HUES48 (cell line): ENCODE data around the gene AKT1S1.

Source experiments
- H3K27ac ChIP-seq: one replicate; pipeline ENCODE4 v1.7.0; 2013; ENCODE audit warnings: low read depth, low read length, inconsistent platforms
- H3K27me3 ChIP-seq: 2 replicates; pipeline ENCODE4 v1.6.1; 2013; ENCODE audit warnings: mild to moderate bottlenecking, low read length; ENCODE audit not compliant: control insufficient read depth, insufficient read depth
- H3K36me3 ChIP-seq: 2 replicates; pipeline ENCODE4 v1.6.1; 2013; ENCODE audit warnings: low read length; ENCODE audit not compliant: control insufficient read depth, insufficient read depth
- H3K4me1 ChIP-seq: 2 replicates; pipeline ENCODE4 v1.6.1; 2013; ENCODE audit warnings: mild to moderate bottlenecking, low read length; ENCODE audit not compliant: control insufficient read depth, insufficient read depth
- H3K4me3 ChIP-seq: 2 replicates; pipeline ENCODE4 v1.5.1; 2013; ENCODE audit warnings: mild to moderate bottlenecking, low read depth, low read length
- H3K9ac ChIP-seq: 2 replicates; pipeline ENCODE4 v1.6.1; 2013; ENCODE audit warnings: mild to moderate bottlenecking, low read depth, low read length, moderate library complexity
- H3K9me3 ChIP-seq: 2 replicates; pipeline ENCODE4 v1.6.1; 2013; ENCODE audit warnings: low read length; ENCODE audit not compliant: control insufficient read depth, insufficient read depth

Gene AKT1S1

DNA sequence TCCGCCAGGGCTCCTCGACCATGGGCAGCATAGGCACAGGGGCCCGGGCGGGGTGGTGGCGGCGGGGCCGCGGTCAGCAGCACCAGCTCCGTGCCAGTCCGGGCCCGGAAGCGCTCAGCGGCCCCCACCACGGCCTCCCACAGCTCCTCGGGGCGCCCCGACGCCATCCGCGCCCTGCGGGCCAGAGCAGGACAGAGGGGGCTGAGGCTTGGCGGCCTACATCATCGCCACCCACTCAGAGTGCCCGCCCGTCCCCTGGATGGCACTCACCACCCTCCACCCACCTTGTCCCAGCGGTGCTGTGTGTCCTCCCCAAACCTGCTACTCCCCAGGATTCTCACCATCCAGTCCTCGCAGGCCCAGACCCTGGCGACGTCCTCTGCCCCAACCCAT is 4.0 kb downstream of the AKT1S1 start:
- Histone ChIP-seq H3K4me1 (peaks cover 11% of the 10 kb centered on the region; the same call in 1 of the 2 replicates), H3K9ac (no peak overlapping the region), H3K4me3 (no peak overlapping the region), H3K9me3 (no peaks in the 10 kb centered on the region), H3K27ac (no peak overlapping the region), H3K27me3 (no peaks in the 10 kb centered on the region), H3K36me3 (peaks cover 5% of the 10 kb centered on the region; the same call in 1 of the 2 replicates)

DNA sequence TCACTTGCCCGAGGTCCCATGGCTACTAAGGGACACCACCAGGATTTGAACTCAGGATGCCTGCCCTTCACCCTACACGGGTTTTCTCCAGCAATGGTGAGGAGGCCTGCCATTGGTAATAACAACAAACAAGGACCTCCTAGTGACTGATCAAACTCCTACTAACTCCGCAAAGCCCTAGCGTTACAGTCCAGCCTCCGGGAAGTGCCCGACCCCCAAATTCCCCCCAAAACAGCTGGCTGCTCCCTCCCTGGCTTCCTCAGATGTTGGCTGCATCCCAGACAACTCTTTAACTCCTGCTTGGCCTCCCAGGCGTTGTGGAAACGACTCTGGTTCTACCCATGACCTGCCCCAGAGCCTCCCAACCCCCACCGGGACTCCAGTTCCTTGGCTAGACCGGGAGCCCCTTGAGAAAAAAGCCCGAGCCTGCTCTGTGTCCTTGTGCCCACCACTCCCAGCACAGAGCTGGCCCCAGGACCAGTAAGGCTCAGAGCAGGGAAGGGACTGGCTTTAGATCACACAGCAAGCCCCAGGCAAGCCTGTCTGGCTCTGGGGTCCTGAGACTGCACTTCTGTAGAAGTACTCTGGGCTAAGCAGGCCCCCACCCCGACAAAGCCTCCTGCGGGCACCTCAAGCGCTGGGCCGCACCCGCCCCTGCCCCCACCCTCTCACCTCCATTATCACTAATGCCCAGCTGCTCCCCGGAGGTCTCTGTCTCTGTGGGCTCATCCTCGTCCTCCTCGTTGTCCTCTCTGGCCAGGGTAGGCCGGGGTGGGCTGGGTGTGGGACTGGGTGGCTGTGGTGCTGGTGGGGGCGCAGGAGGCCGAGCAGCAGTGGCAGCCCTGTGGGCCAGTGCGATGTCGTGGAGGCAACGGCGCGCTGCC is 4.7 kb downstream of the AKT1S1 start:
- Histone ChIP-seq H3K4me1 (peaks cover 11% of the 10 kb centered on the region; the same call in 1 of the 2 replicates), H3K36me3 (peaks cover 5% of the 10 kb centered on the region; the same call in 1 of the 2 replicates), H3K27me3 (no peaks in the 10 kb centered on the region), H3K4me3 (no peak overlapping the region), H3K27ac (no peak overlapping the region), H3K9ac (no peak overlapping the region), H3K9me3 (no peaks in the 10 kb centered on the region)

DNA sequence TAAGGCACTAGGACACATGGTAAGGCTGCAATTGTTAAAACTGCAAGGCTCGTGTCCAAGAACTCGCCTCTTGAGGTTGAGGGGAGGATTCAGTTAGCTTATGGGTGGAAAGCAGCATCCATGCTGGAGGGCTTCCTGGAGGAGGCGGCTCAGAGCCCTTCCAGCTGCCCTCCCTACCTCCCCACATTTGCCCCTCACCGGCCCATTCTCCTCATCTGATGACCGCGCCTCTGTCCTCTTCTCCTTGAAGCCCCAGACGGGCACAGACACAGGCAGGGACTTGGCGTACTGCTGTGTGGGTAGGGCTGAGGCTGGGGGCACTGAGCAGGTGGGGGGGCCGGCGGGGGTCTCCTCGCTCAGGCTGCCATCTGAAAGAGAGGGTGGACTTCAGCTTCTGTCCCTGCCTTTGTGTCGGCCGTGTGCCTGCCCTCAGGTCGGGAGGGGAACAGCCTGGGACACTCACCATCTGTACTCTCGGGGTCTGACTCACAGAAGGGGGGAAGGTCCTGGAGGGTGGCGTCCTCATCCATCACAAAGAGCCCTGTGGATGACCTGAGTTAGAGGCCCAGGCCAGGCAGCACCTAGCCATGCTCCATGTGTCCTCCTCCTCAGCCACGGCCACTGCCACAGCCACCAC is 5.7 kb downstream of the AKT1S1 start:
- peaks cover 13% of the 10 kb centered on the region for H3K4me1 ChIP-seq

DNA sequence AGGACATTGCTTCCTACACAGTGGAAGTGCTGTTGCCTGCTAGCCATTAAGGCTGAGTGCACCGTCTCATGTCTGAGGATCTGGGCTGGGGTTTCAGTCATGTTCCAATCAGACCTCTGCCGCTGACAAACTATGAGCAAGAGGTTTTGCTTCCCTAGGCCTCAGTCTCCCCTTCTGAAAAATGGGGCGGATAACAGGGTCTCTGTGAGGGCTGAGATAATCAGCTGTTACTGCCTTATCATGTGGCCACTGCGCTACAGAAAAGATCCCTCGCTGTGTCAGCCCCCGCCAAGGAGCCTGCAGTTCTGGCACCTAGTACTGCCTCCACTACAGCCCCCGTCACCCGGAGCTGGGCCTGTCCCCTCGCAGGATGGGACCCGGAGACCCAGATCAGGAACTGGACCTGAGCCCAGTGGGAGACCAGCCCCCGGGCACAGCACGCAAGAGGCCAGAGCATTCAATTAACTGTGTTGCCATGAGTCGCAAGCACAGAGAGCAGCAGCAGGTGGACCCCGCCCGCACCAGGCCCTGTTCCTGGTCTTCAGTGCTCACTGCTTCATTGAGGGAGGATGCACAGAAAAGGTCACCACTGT is 6.8 kb downstream of the AKT1S1 start:
- H3K9ac ChIP-seq = 0 out of 2 replicates have a peak overlapping the region, but pooled peaks have one; percentile 64
- no peaks in the 10 kb centered on the region for H3K27me3 ChIP-seq
- H3K4me3 ChIP-seq = peak overlapping the region; percentile 65
- H3K9me3 ChIP-seq = no peaks in the 10 kb centered on the region
- peaks cover 5% of the 10 kb centered on the region; the same call in 1 of the 2 replicates for H3K36me3 ChIP-seq
- H3K27ac ChIP-seq = peak overlapping the region; percentile 87
- H3K4me1 ChIP-seq = peaks cover 17% of the 10 kb centered on the region

More for the DNA sequence above, 5.7 kb downstream of the AKT1S1 start:
- Histone ChIP-seq H3K9me3 (no peaks in the 10 kb centered on the region), H3K9ac (no peak overlapping the region), H3K36me3 (peaks cover 5% of the 10 kb centered on the region; the same call in 1 of the 2 replicates), H3K4me3 (no peak overlapping the region), H3K27ac (no peak overlapping the region), H3K27me3 (no peaks in the 10 kb centered on the region)

GRCh38 chr19:49869484-49870308 is 7.5 kb downstream of the AKT1S1 start:
- Histone ChIP-seq H3K4me1 (peaks cover 15% of the 10 kb centered on the region), H3K4me3 (peak overlapping the region; percentile 65)

GRCh38 chr19:49869009-49869483 is 8.1 kb downstream of the AKT1S1 start:
- Histone ChIP-seq H3K36me3 (peaks cover 16% of the 10 kb centered on the region), H3K27me3 (no peaks in the 10 kb centered on the region), H3K9ac (no peak overlapping the region), H3K27ac (peak overlapping the region; percentile 63), H3K4me3 (peak overlapping the region; percentile 57), H3K4me1 (peaks cover 15% of the 10 kb centered on the region), H3K9me3 (no peaks in the 10 kb centered on the region)

More at GRCh38 chr19:49869484-49870308, 7.5 kb downstream of the AKT1S1 start:
- no peaks in the 10 kb centered on the region for H3K9me3 ChIP-seq
- H3K9ac ChIP-seq = peak overlapping the region; percentile 64
- no peaks in the 10 kb centered on the region for H3K27me3 ChIP-seq
- H3K27ac ChIP-seq = peak overlapping the region; percentile 87
- peaks cover 10% of the 10 kb centered on the region for H3K36me3 ChIP-seq

DNA sequence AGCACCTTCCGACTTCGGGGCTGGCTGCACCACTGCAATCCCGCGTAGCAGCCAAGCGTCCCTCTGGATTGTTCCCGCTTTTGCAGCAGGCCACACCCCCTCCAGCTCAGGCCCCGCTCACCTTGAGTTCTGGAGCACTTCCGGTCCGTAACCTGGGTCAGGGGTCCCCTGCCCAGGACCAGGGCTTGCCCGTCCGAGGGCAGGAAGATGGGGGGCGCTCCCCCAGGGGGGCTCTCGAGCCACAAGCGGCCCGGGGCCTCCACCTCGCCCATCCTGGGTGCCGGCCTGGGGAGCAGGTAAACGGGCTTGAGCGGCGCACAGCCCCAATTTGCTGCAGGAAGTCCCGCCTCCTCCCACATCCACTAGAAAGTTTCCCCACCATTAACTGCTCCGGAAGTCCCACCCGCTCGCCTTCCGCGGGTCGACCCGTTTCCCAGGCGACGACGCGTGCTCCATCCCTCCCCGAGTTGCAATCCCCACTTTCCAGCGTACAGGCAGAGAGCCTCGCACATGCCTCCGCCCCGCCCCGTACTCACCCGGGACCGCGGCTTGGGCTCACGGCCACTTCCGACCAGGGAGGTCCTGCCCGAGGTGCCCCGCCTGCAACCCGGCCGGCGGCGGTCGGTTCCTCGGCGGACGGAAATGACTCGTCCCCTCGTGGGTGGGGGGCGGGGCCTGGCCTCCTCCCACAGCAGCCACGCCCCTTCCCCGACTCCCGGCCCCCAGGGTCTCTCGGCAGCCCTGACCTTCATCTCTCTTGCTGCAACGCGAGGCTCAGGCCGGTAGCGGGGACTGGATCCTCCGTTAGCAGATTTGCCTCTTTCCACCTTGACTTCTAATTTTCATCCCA is 10.0 kb downstream of the AKT1S1 start, which contains the start of gene PNKP:
TSS of gene PNKP (minus strand) at position 644 of the 850 bp plus-strand sequence. CDS start at position 272, 372 bp downstream.
- Histone ChIP-seq H3K27ac (peak within 1 kb of the TSS; percentile 96), H3K9ac (peak within 1 kb of the TSS; percentile 84), H3K9me3 (no peaks in the 10 kb centered on the region), H3K27me3 (no peaks in the 10 kb centered on the region), H3K4me1 (peaks cover 15% of the 10 kb centered on the region), H3K36me3 (peaks cover 33% of the 10 kb centered on the region), H3K4me3 (peak within 1 kb of the TSS; percentile 99)

DNA sequence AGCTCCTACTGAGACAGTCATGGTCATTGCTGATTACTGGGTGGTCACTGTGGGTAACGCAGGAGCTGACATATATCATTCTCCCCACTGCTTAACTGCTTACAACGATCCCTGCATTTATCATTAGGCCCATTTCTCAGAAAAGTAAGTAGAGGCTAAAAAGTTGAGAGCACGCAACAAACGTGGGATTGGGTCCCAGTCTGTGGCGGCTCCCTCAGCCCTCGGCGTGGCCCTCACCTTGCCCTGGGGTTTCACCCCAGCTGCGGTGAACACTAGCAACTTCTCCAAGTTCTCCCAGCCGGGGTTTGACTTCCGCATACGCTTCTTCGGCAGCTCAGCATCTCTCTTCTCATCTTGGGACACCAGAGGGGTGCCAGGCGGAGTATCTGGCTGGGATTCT is 12.3 kb downstream of the AKT1S1 start:
- H3K27me3 ChIP-seq = no peaks in the 10 kb centered on the region
- no peak overlapping the region for H3K9ac ChIP-seq
- no peak overlapping the region for H3K4me3 ChIP-seq
- H3K36me3 ChIP-seq = peaks cover 47% of the 10 kb centered on the region
- no peaks in the 10 kb centered on the region for H3K9me3 ChIP-seq
- H3K4me1 ChIP-seq = peaks cover 14% of the 10 kb centered on the region
- H3K27ac ChIP-seq = peak overlapping the region; percentile 5

- H3K9me3 ChIP-seq = no peaks in the 10 kb centered on the region
Measured at GRCh38 chr19:49863935-49864320, 13.2 kb downstream of the AKT1S1 start.

More at GRCh38 chr19:49863935-49864320, 13.2 kb downstream of the AKT1S1 start:
- Histone ChIP-seq H3K4me1 (peaks cover 14% of the 10 kb centered on the region), H3K9ac (no peak overlapping the region), H3K36me3 (peaks cover 54% of the 10 kb centered on the region), H3K27ac (no peak overlapping the region), H3K27me3 (no peaks in the 10 kb centered on the region), H3K4me3 (no peak overlapping the region)
